GM12892 (cell line): ENCODE data around the gene HHAT.

Experiments
- DNase-seq: peaks from one replicate; pipeline ENCODE4 v3.0.0; 2011; ENCODE audit not compliant: insufficient read length
- FAIRE-seq: peaks from 2 replicates; lab custom pipeline; 2011; peaks lifted over from hg19 to GRCh38; lab: Jason Lieb, UNC
- POLR2A ChIP-seq: IDR thresholded peaks from 2 replicates; pipeline ENCODE4 v1.6.1; 2011; ENCODE audit warnings: low read depth, low read length, control low read depth
- POLR2AphosphoS5 ChIP-seq: IDR thresholded peaks from 2 replicates; pipeline ENCODE4 v1.6.1; 2011; ENCODE audit warnings: low read depth, low read length, control low read depth
- TAF1 ChIP-seq: IDR thresholded peaks from 2 replicates; pipeline ENCODE4 v1.6.1; 2011; ENCODE audit warnings: low read depth, mild to moderate bottlenecking, control low read depth, low read length, borderline replicate concordance

HHAT gene

DNA sequence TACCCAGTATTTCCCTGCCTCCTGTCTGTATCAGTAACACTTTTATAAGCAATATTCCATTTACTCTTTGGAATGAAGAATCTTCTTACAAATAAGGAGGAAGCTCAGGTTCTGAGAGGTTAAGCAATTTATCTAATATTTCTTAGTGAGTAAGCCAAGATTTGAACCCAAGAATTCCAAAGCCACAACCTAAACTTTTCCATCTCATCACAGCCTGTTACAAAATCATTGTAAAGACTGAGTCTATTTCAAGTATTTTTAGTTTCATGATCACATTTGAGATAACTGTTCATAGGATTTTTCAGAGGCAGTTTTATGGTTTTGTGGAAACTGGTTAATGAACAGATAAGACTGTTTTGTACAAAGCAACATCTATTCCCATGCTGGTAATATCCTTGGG lies 29.8 kb upstream of the HHAT start:
- no peak for FAIRE-seq
- TF ChIP-seq POLR2AphosphoS5: no peak
- TF ChIP-seq POLR2A: no peak
- TF ChIP-seq TAF1: no peak

DNA sequence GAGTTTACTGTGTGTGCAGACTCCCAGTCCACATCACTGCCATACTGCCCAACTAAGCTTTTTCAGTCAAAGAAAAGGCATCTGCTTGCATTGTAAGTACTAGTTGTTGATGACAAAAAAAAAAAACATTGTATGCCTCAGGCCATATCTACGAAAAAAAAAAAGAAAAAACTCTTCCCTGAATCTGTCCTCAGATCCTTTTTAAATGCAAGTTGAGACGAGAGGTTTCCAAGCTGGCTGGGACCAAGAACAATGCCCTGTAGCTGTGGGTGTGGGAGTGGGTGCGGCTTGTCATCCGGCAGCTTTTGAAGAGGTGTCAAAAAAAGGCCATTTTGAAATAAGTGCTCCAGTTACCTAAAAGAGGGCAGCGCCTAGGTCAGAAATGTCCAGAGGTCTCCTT lies 29.2 kb upstream of the HHAT start:
- no peak for DNase-seq
- no peak for TF ChIP-seq TAF1
- no peak for TF ChIP-seq POLR2AphosphoS5
- FAIRE-seq: no peak

More for the DNA sequence above, 29.8 kb upstream of the HHAT start:
- no peak for DNase-seq

DNA sequence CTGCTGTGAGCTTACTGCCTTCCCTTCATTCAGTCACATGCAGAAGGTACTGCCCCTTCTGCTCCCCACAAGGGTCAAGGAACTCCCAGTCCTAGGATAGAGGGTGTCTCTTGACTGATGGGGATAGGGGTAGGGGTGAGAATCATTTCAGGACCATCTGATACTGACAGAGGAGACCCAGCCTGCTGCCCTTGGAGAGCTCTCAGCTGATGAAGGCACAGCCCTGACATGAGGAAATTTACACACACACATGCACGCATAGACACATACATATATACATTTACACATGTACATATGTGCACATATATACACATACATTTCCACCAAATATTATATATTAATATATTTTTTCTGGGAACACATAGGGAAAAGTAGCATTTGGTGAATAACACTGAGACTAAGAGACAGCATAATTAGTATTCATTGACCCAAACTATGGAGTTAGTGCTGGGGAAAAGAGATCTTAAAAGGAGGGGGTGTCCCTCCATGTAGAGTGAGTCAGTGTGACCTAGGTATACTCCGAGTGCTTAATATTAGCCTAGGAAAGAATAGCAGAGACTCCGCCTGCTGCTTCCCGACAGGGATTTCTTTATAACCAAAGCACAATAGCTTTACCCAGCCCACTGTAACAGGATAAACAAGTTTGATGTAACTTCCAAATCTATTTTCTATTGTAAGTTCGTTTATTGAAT lies 27.6 kb upstream of the HHAT start:
- TF ChIP-seq POLR2A (no peak), POLR2AphosphoS5 (no peak), TAF1 (no peak)
- DNase-seq: no peak
- no peak for FAIRE-seq

DNA sequence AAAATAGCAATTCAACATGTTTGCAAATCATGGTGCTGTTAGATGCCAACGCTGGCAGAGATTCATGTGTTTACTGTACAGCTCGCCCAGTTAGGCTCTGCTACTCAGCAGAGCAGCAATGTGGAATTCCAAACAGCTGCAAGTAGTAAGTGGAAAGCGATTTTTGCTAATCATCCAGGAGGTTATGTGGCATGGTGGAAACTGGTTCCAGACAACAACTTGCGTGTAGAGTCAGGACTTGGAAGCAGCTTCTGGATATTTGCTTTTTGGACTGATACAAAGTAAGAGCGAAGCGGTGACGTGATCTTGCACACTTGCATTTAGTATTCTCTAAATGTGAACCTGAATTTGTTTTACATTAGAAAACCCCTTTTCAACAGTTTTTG lies 27.1 kb upstream of the HHAT start:
- no peak for FAIRE-seq

DNA sequence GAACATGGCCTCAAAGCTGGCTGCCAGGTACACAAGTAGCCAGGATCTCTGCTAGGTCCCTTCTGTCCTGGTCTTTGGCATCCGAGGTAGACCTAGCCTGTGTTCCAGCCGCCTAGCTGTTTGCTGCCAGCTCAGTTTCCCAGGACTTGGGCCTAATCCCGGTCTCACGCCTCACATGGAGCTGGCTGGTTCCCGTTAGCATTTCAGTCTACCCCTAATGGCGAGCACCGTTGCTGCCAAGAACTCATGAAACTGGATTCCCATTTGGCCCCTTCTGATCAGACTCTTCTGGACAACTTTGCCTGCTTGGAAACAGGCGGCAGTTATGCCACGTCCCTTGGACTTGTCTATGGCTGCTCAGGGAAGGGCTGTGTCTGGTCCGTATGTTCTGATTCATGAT lies 26.2 kb upstream of the HHAT start:
- TF ChIP-seq POLR2A: no peak
- TF ChIP-seq POLR2AphosphoS5: no peak
- no peak for TF ChIP-seq TAF1
- no peak for FAIRE-seq
- DNase-seq: no peak

More for the DNA sequence above, 27.1 kb upstream of the HHAT start:
- DNase-seq: no peak
- TF ChIP-seq POLR2AphosphoS5 (no peak), TAF1 (no peak), POLR2A (no peak)

DNA sequence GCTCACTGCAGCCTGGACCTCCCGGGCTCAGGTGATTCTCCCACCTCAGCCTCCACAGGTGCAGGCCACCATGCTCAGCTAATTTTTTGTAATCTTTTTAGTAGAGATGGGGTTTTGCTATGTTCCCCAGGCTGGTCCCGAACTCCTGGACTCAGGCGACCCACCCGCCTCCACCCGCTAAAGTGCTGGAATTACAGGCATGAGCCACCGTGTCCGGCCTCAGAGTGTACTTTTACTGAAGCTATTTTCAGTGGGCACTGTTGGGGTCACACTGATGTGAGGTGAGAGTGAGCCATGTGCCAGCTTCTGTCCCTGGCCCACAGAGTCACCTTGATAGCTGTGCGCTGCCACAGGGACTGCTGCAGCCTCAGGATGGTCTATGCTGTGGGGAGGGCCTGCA lies 25.3 kb upstream of the HHAT start:
- TF ChIP-seq TAF1 (no peak), POLR2AphosphoS5 (no peak), POLR2A (no peak)
- DNase-seq (no peak), FAIRE-seq (no peak)

DNA sequence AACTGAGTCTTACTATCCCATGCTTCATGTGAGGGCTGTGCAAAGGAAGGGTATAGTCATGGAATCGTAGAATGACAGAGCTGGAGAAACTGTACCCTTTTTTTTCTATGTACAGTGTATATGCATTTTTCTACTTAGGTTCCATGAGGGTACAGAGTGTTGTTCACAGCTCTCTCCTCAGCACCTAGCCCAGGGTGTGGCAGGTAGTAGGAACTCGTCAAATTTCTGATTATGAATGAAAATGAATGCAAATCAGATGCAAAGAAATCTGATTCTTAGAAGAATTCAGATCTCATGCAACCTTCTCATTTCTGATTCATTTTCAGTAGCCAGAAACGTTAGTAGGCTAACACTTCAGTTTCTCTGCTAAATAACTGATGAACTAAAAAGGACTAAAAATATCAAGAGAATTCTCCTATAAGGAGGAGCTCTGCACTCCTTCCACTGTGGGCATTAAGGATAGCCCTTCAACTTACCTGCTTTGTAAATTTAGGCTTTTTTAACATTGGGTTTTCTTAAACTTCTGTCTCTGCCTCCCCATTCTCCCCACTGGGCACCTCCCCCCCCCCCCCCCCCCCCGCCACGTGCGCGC lies 18.0 kb upstream of the HHAT start:
- FAIRE-seq: no peak
- DNase-seq: no peak
- no peak for TF ChIP-seq POLR2AphosphoS5
- no peak for TF ChIP-seq POLR2A
- no peak for TF ChIP-seq TAF1

DNA sequence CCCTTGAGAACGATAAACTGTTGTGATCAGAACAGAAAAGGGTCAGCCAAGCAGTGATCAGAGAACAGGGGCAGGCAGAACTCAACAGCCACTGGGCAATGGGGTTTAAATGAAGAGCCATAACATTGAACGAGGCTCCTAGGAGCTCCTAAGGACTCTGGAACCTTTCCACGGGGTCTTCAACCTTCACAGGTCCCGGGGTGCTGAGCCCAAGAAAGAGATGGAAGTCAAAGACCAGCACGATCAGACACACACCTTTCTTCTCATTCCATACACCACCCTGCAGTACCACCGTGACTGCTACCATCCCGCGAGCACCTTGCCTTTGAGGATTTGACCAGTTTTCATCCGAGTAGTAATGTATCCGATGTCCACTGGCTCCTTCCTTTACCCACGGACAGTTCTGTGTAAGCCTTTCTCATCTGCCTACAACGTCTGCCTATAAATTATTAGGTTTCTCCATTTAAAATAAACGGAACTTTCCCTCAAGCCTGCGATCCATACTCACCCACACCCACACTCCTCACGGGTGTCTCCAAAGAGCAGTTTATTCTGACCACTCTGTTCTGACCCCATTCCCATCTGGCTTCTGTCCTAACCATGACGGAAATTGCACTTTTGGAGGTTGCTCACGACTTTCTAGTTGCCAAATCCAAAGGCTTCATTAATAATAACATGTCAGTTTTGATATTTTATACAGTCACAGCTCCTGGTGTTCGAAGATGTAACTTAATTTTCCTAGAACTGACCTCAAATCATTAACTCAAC lies 16.8 kb upstream of the HHAT start:
- FAIRE-seq (no peak), DNase-seq (no peak)
- no peak for TF ChIP-seq TAF1

DNA sequence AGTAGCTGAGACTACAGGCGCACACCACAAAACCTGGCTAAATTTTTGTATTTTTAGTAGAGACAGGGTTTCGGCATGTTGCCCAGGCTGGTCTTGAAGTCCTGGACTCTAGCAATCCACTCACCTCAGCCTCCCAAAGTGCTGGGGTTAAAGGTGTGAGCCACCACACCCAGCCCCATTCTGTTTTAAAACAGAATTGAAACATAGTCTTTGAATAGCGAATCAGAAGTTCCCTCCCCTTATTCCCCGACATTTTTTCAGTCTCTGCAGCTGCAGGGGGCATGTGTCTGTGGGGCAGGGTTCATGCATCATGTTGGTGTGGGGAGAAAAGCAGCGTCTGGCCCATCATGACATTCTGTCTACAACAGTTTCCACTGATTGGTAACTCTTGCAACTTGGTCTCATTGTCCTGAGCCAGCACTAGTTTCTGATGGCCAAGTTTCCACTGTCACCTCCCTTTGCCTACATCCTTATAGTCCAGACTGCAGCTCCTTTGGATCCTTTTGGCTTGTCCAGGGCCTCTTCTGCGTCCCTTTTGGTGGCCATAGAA lies 15.6 kb upstream of the HHAT start:
- TF ChIP-seq POLR2A: no peak
- TF ChIP-seq TAF1: no peak
- TF ChIP-seq POLR2AphosphoS5: no peak
- DNase-seq (no peak), FAIRE-seq (no peak)

DNA sequence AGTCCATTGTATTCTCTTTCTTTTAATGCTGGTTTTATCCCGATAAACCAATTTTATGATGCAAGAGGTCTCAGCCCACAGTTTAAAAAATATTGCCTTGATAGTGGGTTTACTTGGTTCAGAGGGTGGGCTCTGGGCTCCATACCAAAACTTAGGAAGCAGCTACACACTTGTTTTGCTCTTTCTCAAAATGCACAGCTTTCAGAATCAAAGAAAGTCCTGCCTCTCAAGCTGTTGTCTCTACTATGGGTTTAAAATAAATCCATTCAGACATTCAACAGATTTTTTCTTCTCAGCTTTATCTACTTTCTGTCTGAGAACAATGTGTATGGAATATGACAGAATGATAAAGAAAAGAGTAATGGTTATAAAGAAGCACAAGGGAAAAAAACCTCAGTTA lies 14.8 kb upstream of the HHAT start:
- TF ChIP-seq POLR2AphosphoS5 (no peak), POLR2A (no peak), TAF1 (no peak)
- no peak for DNase-seq
- FAIRE-seq: no peak

DNA sequence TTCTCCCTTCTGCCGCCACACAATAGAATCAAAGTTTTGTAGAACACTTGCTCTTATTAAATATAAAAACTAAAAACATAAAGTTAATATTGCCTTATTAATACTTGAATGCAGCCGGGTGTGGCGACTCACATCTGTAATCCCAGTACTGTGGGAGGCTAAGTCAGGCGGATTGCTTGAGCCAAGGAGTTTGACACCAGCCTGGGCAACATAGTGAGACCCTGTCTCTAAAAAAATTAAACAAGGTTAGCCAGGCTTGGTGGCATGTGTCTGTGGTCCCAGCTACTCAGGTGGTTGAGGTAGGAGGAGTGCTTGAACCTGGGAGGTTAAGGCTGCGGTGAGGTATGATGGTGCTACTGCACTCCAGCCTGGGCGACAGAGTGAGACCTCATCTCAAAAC lies 13.2 kb upstream of the HHAT start:
- TF ChIP-seq POLR2AphosphoS5 (no peak), POLR2A (no peak), TAF1 (no peak)
- no peak for FAIRE-seq
- DNase-seq: no peak

DNA sequence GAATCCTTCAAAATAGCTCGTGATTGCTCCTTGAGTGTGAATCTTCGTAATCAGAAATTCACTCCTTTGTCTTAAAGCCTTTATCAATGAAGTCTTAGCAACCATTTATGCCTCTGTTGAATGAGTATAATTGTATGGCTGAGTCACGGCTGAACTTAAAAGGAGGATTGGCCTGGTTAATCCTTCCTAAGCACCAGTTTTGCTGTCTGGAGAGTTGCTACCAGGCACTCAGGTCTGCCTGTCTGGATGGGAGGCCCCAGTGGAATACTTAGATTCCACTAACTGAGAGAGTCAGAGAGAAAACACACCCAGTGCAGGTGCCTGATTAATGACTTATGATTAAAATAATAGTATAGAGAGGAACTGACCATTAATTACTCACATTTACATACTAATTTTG lies 7.6 kb upstream of the HHAT start:
- DNase-seq (no peak), FAIRE-seq (no peak)
- no peak for TF ChIP-seq POLR2A
- TF ChIP-seq TAF1: no peak
- TF ChIP-seq POLR2AphosphoS5: no peak

DNA sequence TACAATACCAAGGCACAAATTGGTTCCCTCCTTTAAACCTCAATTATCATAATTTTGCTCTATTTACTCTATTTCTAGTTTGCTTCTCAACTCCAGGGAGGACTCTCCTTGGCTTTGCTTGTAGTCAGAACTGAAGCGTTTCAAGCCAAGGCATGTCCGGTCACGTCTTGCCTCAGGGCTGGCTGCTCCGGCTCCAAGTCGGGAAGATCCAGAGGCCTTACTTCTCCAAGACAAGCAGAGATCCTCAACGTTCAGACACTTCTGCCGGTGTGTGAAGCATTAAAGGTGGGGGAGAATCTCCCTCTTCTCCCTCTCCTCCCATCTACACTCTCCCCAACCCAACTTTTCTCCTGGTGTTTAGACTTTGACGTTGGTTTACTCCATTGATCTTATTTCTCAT lies 7.2 kb upstream of the HHAT start:
- FAIRE-seq: no peak
- DNase-seq: no peak
- no peak for TF ChIP-seq POLR2AphosphoS5
- no peak for TF ChIP-seq TAF1
- no peak for TF ChIP-seq POLR2A
